ACC112 (cell line): Measurements from ENCODE around the gene WIPI1.

ENCODE experiments used
- H2AFZ ChIP-seq: fragments of 200-600 bp; sonication (generic); one replicate; pipeline ENCODE4 v1.6.0; 2017; ENCODE audit warnings: antibody characterized with exemption, low read length; ENCODE audit not compliant: unreplicated experiment
- H3K27ac ChIP-seq: fragments of 200-600 bp; sonication (generic); 2 replicates; pipeline ENCODE4 v1.5.1; 2014; ENCODE audit warnings: low read depth, mild to moderate bottlenecking, antibody characterized with exemption, low read length, moderate library complexity
- H3K27me3 ChIP-seq: fragments of 200-600 bp; sonication (generic); 2 replicates; pipeline ENCODE4 v1.6.1; 2014; ENCODE audit warnings: mild to moderate bottlenecking, antibody characterized with exemption, low read length, moderate library complexity, mixed read lengths; ENCODE audit not compliant: insufficient read depth
- H3K36me3 ChIP-seq: fragments of 200-600 bp; sonication (generic); 2 replicates; pipeline ENCODE4 v1.6.1; 2016; ENCODE audit warnings: mild to moderate bottlenecking, antibody characterized with exemption, low read length, moderate library complexity, mixed read lengths; ENCODE audit not compliant: insufficient read depth
- H3K4me1 ChIP-seq: fragments of 200-600 bp; sonication (generic); one replicate; pipeline ENCODE4 v1.6.1; 2016; ENCODE audit warnings: low read length, mixed read lengths; ENCODE audit not compliant: insufficient read depth, unreplicated experiment, control insufficient read depth
- H3K4me3 ChIP-seq: fragments of 200-600 bp; sonication (generic); 2 replicates; pipeline ENCODE4 v1.5.1; 2014; ENCODE audit warnings: mild to moderate bottlenecking, low read depth, low read length
- H3K79me2 ChIP-seq: fragments of 200-600 bp; sonication (generic); one replicate; pipeline ENCODE4 v1.6.0; 2016; ENCODE audit warnings: low read length; ENCODE audit not compliant: control insufficient read depth, unreplicated experiment, insufficient read depth

Gene WIPI1

GRCh38 chr17:68437979-68438822 lies 19.1 kb downstream of the WIPI1 start:
- no peaks in the 10 kb centered on the region for H3K27me3 ChIP-seq
- peak overlapping the region; percentile 78 for H2AFZ ChIP-seq
- no peaks in the 10 kb centered on the region for H3K79me2 ChIP-seq
- peak overlapping the region; percentile 33 for H3K27ac ChIP-seq
- peak overlapping the region; percentile 57; the same call in 1 of the 2 replicates for H3K4me3 ChIP-seq
- H3K4me1 ChIP-seq: peaks cover 9% of the 10 kb centered on the region
- H3K36me3 ChIP-seq: peaks cover 8% of the 10 kb centered on the region; the same call in 1 of the 2 replicates

- Histone ChIP-seq H3K4me3 (no peak overlapping the region), H3K27ac (no peak overlapping the region; the same call in 1 of the 2 replicates), H2AFZ (no peak overlapping the region), H3K4me1 (peaks cover 9% of the 10 kb centered on the region), H3K27me3 (no peaks in the 10 kb centered on the region), H3K79me2 (no peaks in the 10 kb centered on the region), H3K36me3 (peaks cover 9% of the 10 kb centered on the region; the same call in 1 of the 2 replicates)
Measured at GRCh38 chr17:68435876-68436842, 21.1 kb downstream of the WIPI1 start.

- Histone ChIP-seq H2AFZ (no peak overlapping the region), H3K27ac (no peak overlapping the region), H3K4me1 (peaks cover 9% of the 10 kb centered on the region), H3K4me3 (no peak overlapping the region), H3K79me2 (no peaks in the 10 kb centered on the region), H3K36me3 (peaks cover 14% of the 10 kb centered on the region; the same call in 1 of the 2 replicates), H3K27me3 (no peaks in the 10 kb centered on the region)
Measured at GRCh38 chr17:68435361-68435760, 21.9 kb downstream of the WIPI1 start.

GRCh38 chr17:68433911-68434508 lies 23.3 kb downstream of the WIPI1 start:
- H2AFZ ChIP-seq: no peak overlapping the region
- H3K36me3 ChIP-seq: peaks cover 14% of the 10 kb centered on the region; the same call in 1 of the 2 replicates
- H3K4me3 ChIP-seq: no peak overlapping the region
- H3K4me1 ChIP-seq: peaks cover 9% of the 10 kb centered on the region
- no peak overlapping the region for H3K27ac ChIP-seq
- H3K79me2 ChIP-seq: no peaks in the 10 kb centered on the region
- no peaks in the 10 kb centered on the region for H3K27me3 ChIP-seq

- Histone ChIP-seq H3K27ac (no peak overlapping the region), H3K27me3 (no peaks in the 10 kb centered on the region), H3K36me3 (peaks cover 21% of the 10 kb centered on the region; the same call in 1 of the 2 replicates), H3K79me2 (no peaks in the 10 kb centered on the region), H3K4me1 (peaks cover 7% of the 10 kb centered on the region), H3K4me3 (no peak overlapping the region), H2AFZ (no peak overlapping the region)
Measured at GRCh38 chr17:68433211-68433610, 24.1 kb downstream of the WIPI1 start.

GRCh38 chr17:68432086-68432864 lies 25.0 kb downstream of the WIPI1 start:
- Histone ChIP-seq H2AFZ (no peak overlapping the region), H3K79me2 (no peaks in the 10 kb centered on the region), H3K4me3 (no peak overlapping the region), H3K4me1 (peaks cover 3% of the 10 kb centered on the region), H3K36me3 (peaks cover 21% of the 10 kb centered on the region; the same call in 1 of the 2 replicates), H3K27ac (no peak overlapping the region), H3K27me3 (no peaks in the 10 kb centered on the region)

GRCh38 chr17:68431661-68432071 lies 25.6 kb downstream of the WIPI1 start:
- Histone ChIP-seq H3K4me3 (no peak overlapping the region), H3K4me1 (peaks cover 3% of the 10 kb centered on the region), H3K27ac (no peak overlapping the region), H3K79me2 (no peaks in the 10 kb centered on the region), H3K27me3 (no peaks in the 10 kb centered on the region), H2AFZ (no peak overlapping the region), H3K36me3 (peaks cover 21% of the 10 kb centered on the region; the same call in 1 of the 2 replicates)

GRCh38 chr17:68431045-68431608 lies 26.2 kb downstream of the WIPI1 start:
- Histone ChIP-seq H3K27ac (no peak overlapping the region), H3K36me3 (peaks cover 21% of the 10 kb centered on the region; the same call in 1 of the 2 replicates), H3K4me3 (no peak overlapping the region), H2AFZ (no peak overlapping the region), H3K4me1 (peaks cover 1% of the 10 kb centered on the region), H3K79me2 (no peaks in the 10 kb centered on the region), H3K27me3 (no peaks in the 10 kb centered on the region)

- peaks cover 22% of the 10 kb centered on the region; the same call in 1 of the 2 replicates for H3K36me3 ChIP-seq
Measured at GRCh38 chr17:68429881-68430280, 27.4 kb downstream of the WIPI1 start.

More at GRCh38 chr17:68429881-68430280, 27.4 kb downstream of the WIPI1 start:
- H2AFZ ChIP-seq: no peak overlapping the region
- H3K27me3 ChIP-seq: no peaks in the 10 kb centered on the region
- no peaks in the 10 kb centered on the region for H3K4me1 ChIP-seq
- H3K79me2 ChIP-seq: no peaks in the 10 kb centered on the region
- no peak overlapping the region for H3K27ac ChIP-seq
- no peak overlapping the region for H3K4me3 ChIP-seq
